ENCODE measurements around the gene ARHGAP30. TPM values are rescaled to one million over a fixed set of nuclear protein-coding genes. Genes with fewer than 3 reads are reported as not detected.

Gene ARHGAP30
- total and polyA plus RNA-seq, 2 of the 8 experiments (the other 6 are each of a cell fraction or from before 2014, with no cell fraction given): 0.27 to 0.39 TPM

DNA sequence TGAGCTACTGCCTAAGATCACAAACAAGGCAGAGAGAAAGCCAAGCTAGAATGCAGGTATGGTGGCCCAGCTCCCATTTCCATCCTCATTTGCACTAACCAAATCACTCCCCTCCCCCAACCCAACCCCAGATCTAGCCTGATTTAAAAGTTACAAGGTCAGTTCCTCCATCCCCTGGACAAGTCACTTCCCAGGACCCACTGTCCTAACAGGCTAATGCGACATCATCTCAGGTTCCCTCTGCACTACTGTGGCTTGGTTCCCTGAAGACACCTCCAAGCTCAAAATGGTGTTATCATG, 51.1 kb downstream of the ARHGAP30 start:
- Histone ChIP-seq H3K23me2 (ENCODE audit: low read depth, low read length) (peaks cover 11% of the 10 kb centered on the region), H3K23ac (ENCODE audit: insufficient read length) (no peak overlapping the region), H4K8ac (ENCODE audit: extremely low read depth, insufficient read depth, low read length) (no peak overlapping the region), H4K5ac (ENCODE audit: insufficient read length, low read depth, low read length) (peak overlapping the region; percentile 51), H2BK5ac (ENCODE audit: low read depth, low read length) (no peak overlapping the region), H4K20me1 (replicated peaks in 1 of 2; ENCODE audit: control insufficient read depth in 1 of 2, insufficient read depth in 2 of 2, low read length in 2 of 2) (peaks cover 6 to 20% of the 10 kb centered on the region in 2 experiments), H3K9ac (replicated peaks in 1 of 4; ENCODE audit: extremely low read depth in 1 of 4, low read depth in 3 of 4, low read length in 3 of 4) (no peak overlapping the region; a peak in 1 of 7 replicates), H3K4ac (replicated peaks; ENCODE audit: insufficient read length, low read depth, low read length) (no peak overlapping the region), H3K27ac (ENCODE audit: low read depth, low read length) (no peak overlapping the region), H3K14ac (ENCODE audit: insufficient read length) (no peak overlapping the region), H3K56ac (replicated peaks; ENCODE audit: insufficient read length, low read depth, low read length) (no peak overlapping the region), H3K4me3 (ENCODE audit: extremely low read depth in 1 of 4, insufficient read depth in 2 of 4, low read depth in 3 of 4, low read length in 4 of 4) (peak overlapping the region; percentile 4 to 96 (median 86); a peak in 6 of 8 replicates), H3K9me3 (ENCODE audit: insufficient read depth in 2 of 2, low read depth in 1 of 2, low read length in 1 of 2) (no peaks in the 10 kb centered on the region), H3K4me2 (ENCODE audit: insufficient read depth in 1 of 2, low read depth in 2 of 2, low read length in 2 of 2) (peak overlapping the region; percentile 80 to 92), H3K4me1 (replicated peaks in 1 of 4; ENCODE audit: control insufficient read depth in 3 of 4, insufficient read depth in 4 of 4, low read length in 3 of 4) (peaks cover 12 to 24% (median 17%) of the 10 kb centered on the region in 4 experiments), H3K18ac (ENCODE audit: extremely low read depth, low read length) (no peak overlapping the region), H2BK20ac (ENCODE audit: low read length) (no peak overlapping the region), H2AK5ac (ENCODE audit: low read depth, low read length) (0 out of 2 replicates have a peak overlapping the region, but pooled peaks have one; percentile 56), H3K79me2 (ENCODE audit: control insufficient read depth in 1 of 2, insufficient read depth in 2 of 2, low read length in 2 of 2) (peaks cover 31 to 63% of the 10 kb centered on the region in 2 experiments), H2BK15ac (ENCODE audit: low read length) (no peak overlapping the region), H2AFZ (ENCODE audit: low read length) (no peak overlapping the region), H2BK12ac (ENCODE audit: low read depth, low read length) (no peak overlapping the region), H3K79me1 (ENCODE audit: low read depth, low read length) (peaks cover 10% of the 10 kb centered on the region), H3K36me3 (ENCODE audit: control insufficient read depth in 2 of 4, insufficient read depth in 4 of 4, low read length in 3 of 4) (peaks cover 0 to 3% (median 0%) of the 10 kb centered on the region in 4 experiments; a peak in 1 of 8 replicates), H3K27me3 (replicated peaks in 1 of 4; ENCODE audit: control insufficient read depth in 3 of 4, extremely low read depth in 1 of 4, insufficient read depth in 3 of 4, low read length in 3 of 4) (no peaks in the 10 kb centered on the region), H2BK120ac (replicated peaks; ENCODE audit: low read depth, low read length) (no peak overlapping the region), H4K91ac (replicated peaks; ENCODE audit: insufficient read length, low read length) (no peak overlapping the region)
- no peak for FAIRE-seq
- WGBS, 2 experiments (ENCODE audit: extremely low coverage in 1 of 2, insufficient coverage in 1 of 2, insufficient read length in 1 of 2, insufficient replicate concordance in 2 of 2, low coverage in 1 of 2, low lambda C conversion rate in 2 of 2, missing lambda C conversion rate in 1 of 2): 47% methylated on average over 1 of the region's 1 CpG; no CpG with 5 or more reads in 1 of the 2 experiments
- POLR2A ChIA-PET (ENCODE audit: partially characterized antibody): interaction anchor here (0.7 to 2.1 kb wide), 9 partner anchors 8 to 149 kb away, joined by 3 to 14 read pairs (median 3); partner anchors contain the start of genes NIT1, PFDN2, TSTD1 and USF1
- no peak for TF ChIP-seq HDAC2 (IDR thresholded peaks at IDR 0.05; ENCODE audit: borderline replicate concordance in 1 of 2, low read depth in 2 of 2, low read length in 2 of 2)
- TF ChIP-seq KDM5A (IDR thresholded peaks at IDR 0.05; ENCODE audit: low read length): no peak
- TF ChIP-seq ZNF274 (IDR thresholded peaks at IDR 0.05; ENCODE audit: borderline replicate concordance, extremely low read depth, low read length): no peak
- CTCF ChIA-PET (ENCODE audit: partially characterized antibody): interaction anchor here (0.8 to 2.2 kb wide), 7 partner anchors 14 to 79 kb away, joined by 3 to 12 read pairs (median 7); partner anchors contain the start of gene KLHDC9
- no peak for DNase-seq (ENCODE audit: low read depth in 1 of 2, low spot score in 2 of 2)

Measured in H1 (cell line).